GM23338 (cell line): ENCODE data around the gene H19. TPM values are rescaled to one million over a fixed set of nuclear protein-coding genes. Genes with fewer than 3 reads are reported as not detected.
A peak's percentile ranks its signal among the peaks of the same experiment; 100 is the strongest.

Experiments used
- ATAC-seq: fragments of 200-7000 bp; cut with Tn5 transposase; 3 replicates; pipeline ENCODE4 v1.9.1; 2020
- DNase-seq: peaks from one replicate; pipeline ENCODE4 v3.0.0-alpha.2; 2015; ENCODE audit warnings: low spot score
- H2AFZ ChIP-seq: fragments of 200-600 bp; sonication (generic); 2 replicates; pipeline ENCODE4 v1.8.0; 2016; ENCODE audit warnings: antibody characterized with exemption, mild to moderate bottlenecking, moderate library complexity
- H3F3A ChIP-seq: fragments of 200-600 bp; sonication (generic); replicated peaks from 2 replicates; pipeline ENCODE4 v1.8.0; 2017; ENCODE audit warnings: antibody characterized with exemption, mixed run types, low read depth
- H3K27ac ChIP-seq: fragments of 200-600 bp; sonication (generic); 2 replicates; pipeline ENCODE4 v1.6.1; 2016; ENCODE audit warnings: low read depth
- H3K27me3 ChIP-seq: fragments of 200-600 bp; sonication (generic); 2 replicates; pipeline ENCODE4 v1.8.0; 2016; ENCODE audit warnings: mild to moderate bottlenecking, mixed run types, moderate library complexity; ENCODE audit not compliant: insufficient read depth
- H3K36me3 ChIP-seq: fragments of 200-600 bp; sonication (generic); 2 replicates; pipeline ENCODE4 v1.8.0; 2016; ENCODE audit warnings: mild to moderate bottlenecking; ENCODE audit not compliant: insufficient read depth
- H3K4me1 ChIP-seq: fragments of 200-600 bp; sonication (generic); 2 replicates; pipeline ENCODE4 v1.8.0; 2016; ENCODE audit warnings: mild to moderate bottlenecking, moderate library complexity; ENCODE audit not compliant: insufficient read depth
- H3K4me2 ChIP-seq: fragments of 200-600 bp; sonication (generic); 2 replicates; pipeline ENCODE4 v1.7.1; 2017; ENCODE audit warnings: mixed run types
- H3K4me3 ChIP-seq: fragments of 200-600 bp; sonication (generic); 2 replicates; pipeline ENCODE4 v1.6.1; 2016; ENCODE audit warnings: mixed run types
- H3K79me2 ChIP-seq: fragments of 200-600 bp; sonication (generic); replicated peaks from 2 replicates; pipeline ENCODE4 v1.8.0; 2017; ENCODE audit warnings: mild to moderate bottlenecking; ENCODE audit not compliant: insufficient read depth
- H3K9me2 ChIP-seq: fragments of 200-600 bp; sonication (generic); 2 replicates; pipeline ENCODE4 v1.8.0; 2017; ENCODE audit not compliant: insufficient read depth
- H4K20me1 ChIP-seq: fragments of 200-600 bp; sonication (generic); replicated peaks from 2 replicates; pipeline ENCODE4 v1.8.0; 2017; ENCODE audit warnings: mild to moderate bottlenecking; ENCODE audit not compliant: insufficient read depth
- H3K27ac Mint-ChIP-seq: 2 replicates; pipeline ENCODE4 v1.8.0; 2020; ENCODE audit warnings: inconsistent platforms, mild to moderate bottlenecking, moderate library complexity, mixed read lengths
- H3K27me3 Mint-ChIP-seq: 3 replicates; pipeline ENCODE4 v1.8.0; 2022; ENCODE audit warnings: low read depth, mild to moderate bottlenecking, moderate library complexity, mixed read lengths, inconsistent platforms; ENCODE audit not compliant: insufficient read depth, poor library complexity
- H3K36me3 Mint-ChIP-seq: 3 replicates; pipeline ENCODE4 v1.8.0; 2021; ENCODE audit warnings: low read depth, mild to moderate bottlenecking, inconsistent platforms, moderate library complexity, mixed read lengths
- H3K4me1 Mint-ChIP-seq: 3 replicates; pipeline ENCODE4 v1.8.0; 2020; ENCODE audit warnings: mild to moderate bottlenecking, inconsistent platforms, mixed read lengths
- H3K4me3 Mint-ChIP-seq: 3 replicates; pipeline ENCODE4 v1.8.0; 2021; ENCODE audit warnings: moderate library complexity, mild to moderate bottlenecking, inconsistent platforms, mixed read lengths
- H3K9me3 Mint-ChIP-seq: 3 replicates; pipeline ENCODE4 v1.8.0; 2020; ENCODE audit warnings: moderate library complexity, mild to moderate bottlenecking, inconsistent platforms, mixed read lengths
- CREB1 ChIP-seq: fragments of 250-450 bp; sonication (Bioruptor Pico); IDR thresholded peaks from 2 replicates; pipeline ENCODE4 v1.5.0; 2020; ENCODE audit warnings: low read depth, mild to moderate bottlenecking, moderate library complexity
- NANOG ChIP-seq: IDR thresholded peaks from 2 replicates; pipeline ENCODE4 v1.6.1; 2016; ENCODE audit warnings: antibody characterized with exemption, borderline replicate concordance
- POLR2AphosphoS5 ChIP-seq: IDR thresholded peaks from 2 replicates; pipeline ENCODE4 v1.6.1; 2016; ENCODE audit warnings: antibody characterized with exemption, low read depth
- STAT1 ChIP-seq: IDR thresholded peaks from one replicate; pipeline ENCODE4 v1.6.1; 2016; ENCODE audit warnings: antibody characterized with exemption; ENCODE audit not compliant: unreplicated experiment
- ZNF331 ChIP-seq: fragments of 250-450 bp; sonication (Bioruptor Pico); IDR thresholded peaks from 2 replicates; pipeline ENCODE4 v1.5.0; 2020; ENCODE audit warnings: low read depth, mild to moderate bottlenecking, moderate library complexity
- polyA plus RNA-seq: library from polyadenylated mRNA; unstranded; fragments of >200 nt; fragmentation: Nextera tagmentation; extraction: Ambion mirVana; gene quantifications from 2 replicates; pipeline ENCODE4 v1.2.1, GENCODE V29; 2016
- total RNA-seq: library from RNA; depleted of rRNA; stranded (reverse); fragments of >200 nt; shearing (Covaris generic); gene quantifications from 2 replicates; pipeline ENCODE4 v1.2.3, GENCODE V29; 2014
- TF ChIP-seq, protein P1 (sequence below): IDR thresholded peaks from one replicate; pipeline ENCODE4 v1.6.1; 2018; ENCODE audit warnings: antibody characterized with exemption; ENCODE audit not compliant: unreplicated experiment
- TF ChIP-seq, protein P2 (sequence below): IDR thresholded peaks from 2 replicates; pipeline ENCODE4 v1.6.1; 2016; ENCODE audit warnings: antibody characterized with exemption
- TF ChIP-seq, protein P3 (sequence below): fragments of 250-450 bp; sonication (Bioruptor Pico); IDR thresholded peaks from 2 replicates; pipeline ENCODE4 v1.5.0; 2020; ENCODE audit warnings: mild to moderate bottlenecking, moderate library complexity

H19 gene
- total and polyA plus RNA-seq, 2 experiments from 2014 or later: 0.76 to 0.86 TPM

DNA sequence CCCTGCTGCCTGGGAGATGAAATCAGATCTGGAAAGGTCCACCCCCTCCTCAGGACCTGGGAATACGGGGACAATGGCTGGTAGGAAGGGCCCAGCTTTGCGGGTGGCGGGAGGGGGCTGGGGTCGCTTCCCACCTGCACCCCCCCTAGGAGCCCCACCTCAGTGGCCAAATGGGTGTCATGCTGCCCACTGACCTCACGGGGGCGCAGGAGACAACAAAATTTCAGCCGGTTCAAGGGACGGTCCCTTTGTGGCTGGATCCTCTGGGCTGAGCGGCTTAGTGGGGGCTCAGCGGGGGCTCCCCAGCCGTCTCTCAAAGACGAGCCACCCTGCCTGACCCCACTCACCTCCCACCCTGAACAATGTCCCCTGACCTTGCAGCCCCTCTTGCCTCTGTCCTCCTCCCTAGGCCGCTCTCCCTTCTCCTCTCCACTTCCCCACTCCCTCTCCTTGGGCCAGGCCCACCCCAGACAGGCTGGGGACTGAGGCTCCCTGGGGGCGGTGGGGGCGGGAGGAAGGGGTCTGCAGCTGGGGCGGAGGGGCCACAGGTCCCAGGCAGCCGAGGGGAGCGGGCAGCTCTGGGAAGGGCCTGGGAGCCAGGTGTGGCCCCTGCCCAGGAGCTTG, 39.3 kb upstream of the H19 start:
- Mint-ChIP-seq H3K27ac (no peak overlapping the region), H3K4me1 (no peaks in the 10 kb centered on the region), H3K27me3 (no peaks in the 10 kb centered on the region), H3K9me3 (no peaks in the 10 kb centered on the region), H3K4me3 (no peak overlapping the region), H3K36me3 (no peaks in the 10 kb centered on the region)
- Histone ChIP-seq H3K27me3 (no peaks in the 10 kb centered on the region), H3K4me1 (no peaks in the 10 kb centered on the region), H3K36me3 (no peaks in the 10 kb centered on the region), H3K4me2 (no peak overlapping the region), H2AFZ (no peak overlapping the region), H3F3A (no peaks in the 10 kb centered on the region), H4K20me1 (no peaks in the 10 kb centered on the region), H3K79me2 (no peaks in the 10 kb centered on the region), H3K27ac (no peak overlapping the region), H3K9me2 (no peaks in the 10 kb centered on the region), H3K4me3 (no peak overlapping the region)
- TF ChIP-seq ZNF331: no peak
- TF ChIP-seq STAT1: no peak
- TF ChIP-seq NANOG: no peak
- no peak for TF ChIP-seq POLR2AphosphoS5
- TF ChIP-seq, protein P1, sequence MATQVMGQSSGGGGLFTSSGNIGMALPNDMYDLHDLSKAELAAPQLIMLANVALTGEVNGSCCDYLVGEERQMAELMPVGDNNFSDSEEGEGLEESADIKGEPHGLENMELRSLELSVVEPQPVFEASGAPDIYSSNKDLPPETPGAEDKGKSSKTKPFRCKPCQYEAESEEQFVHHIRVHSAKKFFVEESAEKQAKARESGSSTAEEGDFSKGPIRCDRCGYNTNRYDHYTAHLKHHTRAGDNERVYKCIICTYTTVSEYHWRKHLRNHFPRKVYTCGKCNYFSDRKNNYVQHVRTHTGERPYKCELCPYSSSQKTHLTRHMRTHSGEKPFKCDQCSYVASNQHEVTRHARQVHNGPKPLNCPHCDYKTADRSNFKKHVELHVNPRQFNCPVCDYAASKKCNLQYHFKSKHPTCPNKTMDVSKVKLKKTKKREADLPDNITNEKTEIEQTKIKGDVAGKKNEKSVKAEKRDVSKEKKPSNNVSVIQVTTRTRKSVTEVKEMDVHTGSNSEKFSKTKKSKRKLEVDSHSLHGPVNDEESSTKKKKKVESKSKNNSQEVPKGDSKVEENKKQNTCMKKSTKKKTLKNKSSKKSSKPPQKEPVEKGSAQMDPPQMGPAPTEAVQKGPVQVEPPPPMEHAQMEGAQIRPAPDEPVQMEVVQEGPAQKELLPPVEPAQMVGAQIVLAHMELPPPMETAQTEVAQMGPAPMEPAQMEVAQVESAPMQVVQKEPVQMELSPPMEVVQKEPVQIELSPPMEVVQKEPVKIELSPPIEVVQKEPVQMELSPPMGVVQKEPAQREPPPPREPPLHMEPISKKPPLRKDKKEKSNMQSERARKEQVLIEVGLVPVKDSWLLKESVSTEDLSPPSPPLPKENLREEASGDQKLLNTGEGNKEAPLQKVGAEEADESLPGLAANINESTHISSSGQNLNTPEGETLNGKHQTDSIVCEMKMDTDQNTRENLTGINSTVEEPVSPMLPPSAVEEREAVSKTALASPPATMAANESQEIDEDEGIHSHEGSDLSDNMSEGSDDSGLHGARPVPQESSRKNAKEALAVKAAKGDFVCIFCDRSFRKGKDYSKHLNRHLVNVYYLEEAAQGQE: no peak
- TF ChIP-seq CREB1 (CRISPR knock-in tag): no peak
- no peak for DNase-seq
- ATAC-seq: peak; percentile 76

DNA sequence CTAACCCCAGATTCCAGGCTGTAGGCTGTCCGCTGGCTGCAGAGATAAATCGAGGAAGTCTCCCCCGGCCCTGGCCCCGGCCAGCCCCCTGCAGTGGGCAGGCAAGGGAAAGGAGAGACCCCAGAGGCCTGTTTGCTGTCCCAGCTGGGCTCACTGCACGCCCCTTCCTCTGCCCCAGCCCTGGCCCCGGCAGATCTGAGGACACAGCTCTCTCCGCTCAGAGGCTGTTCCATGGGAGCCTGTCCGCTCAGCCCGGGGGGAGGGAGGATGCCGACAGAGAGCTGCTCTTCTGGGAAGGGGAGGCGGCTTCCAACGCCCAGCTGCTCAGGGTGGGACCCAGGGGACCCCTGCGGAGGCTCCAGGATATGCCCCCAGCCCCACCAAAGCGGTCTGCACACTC, 37.7 kb upstream of the H19 start:
- no peaks in the 10 kb centered on the region for H3K9me3 Mint-ChIP-seq
- H3K27me3 ChIP-seq: no peaks in the 10 kb centered on the region
- TF ChIP-seq, protein P2, sequence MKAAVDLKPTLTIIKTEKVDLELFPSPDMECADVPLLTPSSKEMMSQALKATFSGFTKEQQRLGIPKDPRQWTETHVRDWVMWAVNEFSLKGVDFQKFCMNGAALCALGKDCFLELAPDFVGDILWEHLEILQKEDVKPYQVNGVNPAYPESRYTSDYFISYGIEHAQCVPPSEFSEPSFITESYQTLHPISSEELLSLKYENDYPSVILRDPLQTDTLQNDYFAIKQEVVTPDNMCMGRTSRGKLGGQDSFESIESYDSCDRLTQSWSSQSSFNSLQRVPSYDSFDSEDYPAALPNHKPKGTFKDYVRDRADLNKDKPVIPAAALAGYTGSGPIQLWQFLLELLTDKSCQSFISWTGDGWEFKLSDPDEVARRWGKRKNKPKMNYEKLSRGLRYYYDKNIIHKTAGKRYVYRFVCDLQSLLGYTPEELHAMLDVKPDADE: no peak
- TF ChIP-seq POLR2AphosphoS5 (no peak), STAT1 (no peak), CREB1 (CRISPR knock-in tag) (no peak), NANOG (no peak)
- TF ChIP-seq, protein P3, sequence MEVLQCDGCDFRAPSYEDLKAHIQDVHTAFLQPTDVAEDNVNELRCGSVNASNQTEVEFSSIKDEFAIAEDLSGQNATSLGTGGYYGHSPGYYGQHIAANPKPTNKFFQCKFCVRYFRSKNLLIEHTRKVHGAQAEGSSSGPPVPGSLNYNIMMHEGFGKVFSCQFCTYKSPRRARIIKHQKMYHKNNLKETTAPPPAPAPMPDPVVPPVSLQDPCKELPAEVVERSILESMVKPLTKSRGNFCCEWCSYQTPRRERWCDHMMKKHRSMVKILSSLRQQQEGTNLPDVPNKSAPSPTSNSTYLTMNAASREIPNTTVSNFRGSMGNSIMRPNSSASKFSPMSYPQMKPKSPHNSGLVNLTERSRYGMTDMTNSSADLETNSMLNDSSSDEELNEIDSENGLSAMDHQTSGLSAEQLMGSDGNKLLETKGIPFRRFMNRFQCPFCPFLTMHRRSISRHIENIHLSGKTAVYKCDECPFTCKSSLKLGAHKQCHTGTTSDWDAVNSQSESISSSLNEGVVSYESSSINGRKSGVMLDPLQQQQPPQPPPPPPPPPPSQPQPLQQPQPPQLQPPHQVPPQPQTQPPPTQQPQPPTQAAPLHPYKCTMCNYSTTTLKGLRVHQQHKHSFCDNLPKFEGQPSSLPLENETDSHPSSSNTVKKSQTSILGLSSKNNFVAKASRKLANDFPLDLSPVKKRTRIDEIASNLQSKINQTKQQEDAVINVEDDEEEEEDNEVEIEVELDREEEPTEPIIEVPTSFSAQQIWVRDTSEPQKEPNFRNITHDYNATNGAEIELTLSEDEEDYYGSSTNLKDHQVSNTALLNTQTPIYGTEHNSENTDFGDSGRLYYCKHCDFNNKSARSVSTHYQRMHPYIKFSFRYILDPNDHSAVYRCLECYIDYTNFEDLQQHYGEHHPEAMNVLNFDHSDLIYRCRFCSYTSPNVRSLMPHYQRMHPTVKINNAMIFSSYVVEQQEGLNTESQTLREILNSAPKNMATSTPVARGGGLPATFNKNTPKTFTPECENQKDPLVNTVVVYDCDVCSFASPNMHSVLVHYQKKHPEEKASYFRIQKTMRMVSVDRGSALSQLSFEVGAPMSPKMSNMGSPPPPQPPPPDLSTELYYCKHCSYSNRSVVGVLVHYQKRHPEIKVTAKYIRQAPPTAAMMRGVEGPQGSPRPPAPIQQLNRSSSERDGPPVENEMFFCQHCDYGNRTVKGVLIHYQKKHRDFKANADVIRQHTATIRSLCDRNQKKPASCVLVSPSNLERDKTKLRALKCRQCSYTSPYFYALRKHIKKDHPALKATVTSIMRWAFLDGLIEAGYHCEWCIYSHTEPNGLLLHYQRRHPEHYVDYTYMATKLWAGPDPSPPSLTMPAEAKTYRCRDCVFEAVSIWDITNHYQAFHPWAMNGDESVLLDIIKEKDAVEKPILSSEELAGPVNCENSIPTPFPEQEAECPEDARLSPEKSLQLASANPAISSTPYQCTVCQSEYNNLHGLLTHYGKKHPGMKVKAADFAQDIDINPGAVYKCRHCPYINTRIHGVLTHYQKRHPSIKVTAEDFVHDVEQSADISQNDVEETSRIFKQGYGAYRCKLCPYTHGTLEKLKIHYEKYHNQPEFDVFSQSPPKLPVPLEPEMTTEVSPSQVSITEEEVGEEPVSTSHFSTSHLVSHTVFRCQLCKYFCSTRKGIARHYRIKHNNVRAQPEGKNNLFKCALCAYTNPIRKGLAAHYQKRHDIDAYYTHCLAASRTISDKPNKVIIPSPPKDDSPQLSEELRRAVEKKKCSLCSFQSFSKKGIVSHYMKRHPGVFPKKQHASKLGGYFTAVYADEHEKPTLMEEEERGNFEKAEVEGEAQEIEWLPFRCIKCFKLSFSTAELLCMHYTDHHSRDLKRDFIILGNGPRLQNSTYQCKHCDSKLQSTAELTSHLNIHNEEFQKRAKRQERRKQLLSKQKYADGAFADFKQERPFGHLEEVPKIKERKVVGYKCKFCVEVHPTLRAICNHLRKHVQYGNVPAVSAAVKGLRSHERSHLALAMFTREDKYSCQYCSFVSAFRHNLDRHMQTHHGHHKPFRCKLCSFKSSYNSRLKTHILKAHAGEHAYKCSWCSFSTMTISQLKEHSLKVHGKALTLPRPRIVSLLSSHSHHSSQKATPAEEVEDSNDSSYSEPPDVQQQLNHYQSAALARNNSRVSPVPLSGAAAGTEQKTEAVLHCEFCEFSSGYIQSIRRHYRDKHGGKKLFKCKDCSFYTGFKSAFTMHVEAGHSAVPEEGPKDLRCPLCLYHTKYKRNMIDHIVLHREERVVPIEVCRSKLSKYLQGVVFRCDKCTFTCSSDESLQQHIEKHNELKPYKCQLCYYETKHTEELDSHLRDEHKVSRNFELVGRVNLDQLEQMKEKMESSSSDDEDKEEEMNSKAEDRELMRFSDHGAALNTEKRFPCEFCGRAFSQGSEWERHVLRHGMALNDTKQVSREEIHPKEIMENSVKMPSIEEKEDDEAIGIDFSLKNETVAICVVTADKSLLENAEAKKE: no peak

More for the DNA sequence above, 37.7 kb upstream of the H19 start:
- Mint-ChIP-seq H3K4me1 (no peaks in the 10 kb centered on the region), H3K36me3 (no peaks in the 10 kb centered on the region), H3K4me3 (no peak overlapping the region), H3K27me3 (no peaks in the 10 kb centered on the region), H3K27ac (no peak overlapping the region)
- Histone ChIP-seq H3K36me3 (no peaks in the 10 kb centered on the region), H3K9me2 (no peaks in the 10 kb centered on the region), H3F3A (no peaks in the 10 kb centered on the region), H2AFZ (no peak overlapping the region), H3K4me3 (no peak overlapping the region), H4K20me1 (no peaks in the 10 kb centered on the region), H3K27ac (no peak overlapping the region), H3K79me2 (no peaks in the 10 kb centered on the region), H3K4me1 (no peaks in the 10 kb centered on the region), H3K4me2 (no peak overlapping the region)
- DNase-seq: no peak
- peak; percentile 13; the same call in 1 of the 3 replicates for ATAC-seq
